Raji (cell line): ENCODE data around the gene PPP1R7.

Source experiments
- POLR2A ChIP-seq: IDR thresholded peaks from 2 replicates; pipeline ENCODE4 v1.6.1; 2011; ENCODE audit warnings: low read depth, low read length, control low read depth; ENCODE audit not compliant: insufficient read depth

Gene PPP1R7

DNA sequence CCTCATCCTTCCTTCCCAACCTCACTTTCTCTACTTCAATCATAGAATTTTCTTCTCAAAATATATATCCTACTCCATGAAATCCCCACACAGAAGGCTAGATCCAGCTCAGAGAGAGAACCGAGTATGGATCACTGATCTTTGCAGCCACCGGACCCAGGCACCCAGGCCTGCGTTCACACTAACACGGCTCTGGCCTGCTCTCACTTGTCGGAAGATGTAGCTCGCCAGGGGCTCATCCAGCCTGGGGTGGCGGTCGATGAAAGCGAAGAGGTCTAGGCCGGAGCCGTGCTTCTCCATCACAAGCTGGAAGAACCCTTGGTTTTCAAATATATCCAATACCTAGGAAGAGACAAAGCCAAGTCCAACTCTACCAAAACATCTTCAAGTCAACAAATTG lies 35.4 kb upstream of the PPP1R7 start:
- no peak for TF ChIP-seq POLR2A

DNA sequence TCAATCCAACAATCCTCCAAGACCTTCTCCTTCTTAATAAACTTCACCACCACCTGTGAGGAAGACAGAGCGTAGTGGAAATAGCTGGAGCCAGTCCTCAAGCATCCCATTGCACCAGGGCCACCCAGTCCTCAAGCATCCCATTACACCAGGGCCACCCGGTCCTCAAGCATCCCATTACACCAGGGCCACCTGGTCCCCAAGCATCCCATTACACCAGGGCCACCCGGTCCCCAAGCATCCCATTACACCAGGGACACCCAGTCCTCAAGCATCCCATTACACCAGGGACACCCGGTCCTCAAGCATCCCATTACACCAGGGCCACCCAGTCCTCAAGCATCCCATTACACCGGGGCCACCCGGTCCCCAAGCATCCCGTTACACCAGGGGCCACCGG lies 34.9 kb upstream of the PPP1R7 start:
- no peak for TF ChIP-seq POLR2A

DNA sequence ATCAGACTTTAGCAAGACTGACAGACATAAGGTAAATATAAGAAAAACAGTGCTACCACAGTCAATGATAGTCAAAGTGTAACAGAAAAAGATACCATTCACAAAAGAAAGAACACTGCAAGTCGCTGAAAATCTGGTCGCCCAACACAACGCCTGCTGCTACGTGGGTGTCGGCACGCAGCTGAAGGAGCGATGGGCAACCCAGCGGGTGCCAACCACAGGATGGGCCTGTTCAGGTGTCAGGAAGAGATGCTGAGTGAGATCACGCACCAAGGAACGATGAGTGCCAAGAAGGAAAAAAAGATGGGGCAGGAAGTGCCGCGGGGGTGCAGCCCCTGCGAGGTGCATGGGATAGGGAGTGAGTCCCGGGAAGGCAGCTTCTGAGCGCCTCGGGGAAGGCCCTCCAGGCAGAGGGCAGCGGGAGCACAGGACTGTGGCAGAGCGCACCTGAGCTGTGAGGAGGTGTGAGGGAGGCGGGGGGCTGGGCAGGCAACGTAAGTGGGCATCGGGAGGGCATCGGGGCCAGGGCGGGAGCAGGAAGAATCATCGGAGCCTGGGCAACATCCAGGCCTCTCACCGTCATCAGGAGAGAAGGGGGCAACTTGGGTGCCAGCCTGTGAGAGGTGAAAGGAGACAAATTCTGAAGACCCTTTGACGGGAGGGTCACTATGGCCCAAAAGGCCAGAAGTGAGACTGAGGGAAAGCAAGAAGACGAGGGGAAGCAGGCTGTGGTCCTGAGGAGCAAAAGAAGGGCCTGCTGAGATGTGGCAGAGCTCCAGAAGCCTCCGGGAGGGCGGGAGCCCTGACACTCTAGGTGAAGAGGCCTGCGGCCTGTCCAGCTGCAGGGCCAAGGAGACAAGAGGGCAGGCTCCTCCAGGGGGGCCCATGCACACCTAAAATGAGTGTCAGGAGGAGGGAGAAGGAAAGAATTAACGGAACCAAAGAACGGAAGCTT lies 33.4 kb upstream of the PPP1R7 start:
- no peak for TF ChIP-seq POLR2A

DNA sequence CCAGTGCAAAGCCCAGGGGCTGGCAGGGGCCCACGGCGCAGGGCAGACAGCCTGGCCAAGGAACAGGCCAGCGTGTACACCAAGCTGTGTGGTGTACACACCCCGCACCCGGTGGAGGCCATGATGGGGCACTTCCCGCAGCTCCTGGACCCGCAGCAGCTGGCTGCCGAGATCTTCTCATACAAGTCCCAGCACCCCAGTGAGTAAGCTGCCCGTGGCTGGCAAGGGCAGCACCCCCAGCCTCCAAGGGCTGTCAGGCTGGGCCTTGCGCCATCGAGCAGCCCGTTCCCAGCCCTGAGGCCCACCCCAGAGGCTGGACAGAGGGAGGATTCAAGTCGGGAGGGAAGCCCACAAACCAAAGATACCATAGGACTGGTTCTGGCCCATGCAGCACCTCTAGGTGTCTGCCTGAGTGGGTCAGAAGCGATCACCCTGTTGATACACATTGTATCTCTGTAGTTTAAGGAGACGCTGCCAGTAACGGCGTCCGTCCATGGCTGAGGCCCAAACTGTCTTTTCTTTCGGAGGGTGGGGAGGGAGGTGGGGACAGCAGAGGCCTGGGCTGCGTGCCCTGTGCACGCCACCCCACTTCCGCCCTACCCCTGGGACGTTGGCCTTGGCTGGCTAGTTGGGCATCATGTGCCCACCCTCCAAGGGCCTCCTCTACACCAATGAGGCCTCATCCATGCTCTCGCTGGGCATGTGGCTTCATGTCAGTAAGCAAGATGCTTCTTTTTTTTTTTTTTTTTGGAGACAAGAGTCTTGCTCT lies 31.3 kb upstream of the PPP1R7 start:
- no peak for TF ChIP-seq POLR2A

DNA sequence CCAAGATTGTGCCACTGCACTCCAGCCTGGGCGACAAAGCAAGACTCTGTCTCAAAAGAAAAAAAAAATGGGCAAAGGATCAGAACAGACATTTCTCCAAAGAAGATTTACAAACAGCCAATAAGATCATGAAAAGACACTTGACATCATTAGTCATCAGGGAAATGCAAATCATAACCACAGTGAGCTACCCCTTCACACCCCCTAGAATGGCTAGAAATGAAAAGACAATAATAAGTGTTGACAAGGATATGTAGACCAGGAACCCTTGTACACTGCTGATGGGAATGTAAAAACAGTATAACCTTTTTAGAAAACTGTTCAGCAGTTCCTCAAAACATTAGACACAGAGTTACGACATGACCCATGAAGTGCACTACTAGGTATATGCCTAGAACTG lies 29.8 kb upstream of the PPP1R7 start:
- no peak for TF ChIP-seq POLR2A

DNA sequence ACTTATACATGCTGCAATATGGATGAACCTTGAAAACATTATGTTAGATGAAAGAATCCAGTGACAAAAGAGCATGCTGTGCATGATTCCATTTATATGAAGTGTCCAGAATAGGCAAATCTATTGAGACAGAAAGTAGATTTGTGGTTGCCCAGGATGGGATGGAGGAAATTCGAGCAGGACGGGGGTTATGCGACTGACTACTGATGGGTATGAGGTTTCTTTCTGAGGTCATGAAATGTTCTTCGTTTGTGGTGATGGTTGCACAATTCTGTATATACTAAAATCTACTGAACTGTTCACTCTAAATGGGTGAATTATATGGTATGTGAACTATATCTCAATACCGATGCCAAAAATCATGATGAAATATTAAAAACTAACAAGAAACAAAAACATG lies 29.3 kb upstream of the PPP1R7 start:
- TF ChIP-seq POLR2A: no peak

DNA sequence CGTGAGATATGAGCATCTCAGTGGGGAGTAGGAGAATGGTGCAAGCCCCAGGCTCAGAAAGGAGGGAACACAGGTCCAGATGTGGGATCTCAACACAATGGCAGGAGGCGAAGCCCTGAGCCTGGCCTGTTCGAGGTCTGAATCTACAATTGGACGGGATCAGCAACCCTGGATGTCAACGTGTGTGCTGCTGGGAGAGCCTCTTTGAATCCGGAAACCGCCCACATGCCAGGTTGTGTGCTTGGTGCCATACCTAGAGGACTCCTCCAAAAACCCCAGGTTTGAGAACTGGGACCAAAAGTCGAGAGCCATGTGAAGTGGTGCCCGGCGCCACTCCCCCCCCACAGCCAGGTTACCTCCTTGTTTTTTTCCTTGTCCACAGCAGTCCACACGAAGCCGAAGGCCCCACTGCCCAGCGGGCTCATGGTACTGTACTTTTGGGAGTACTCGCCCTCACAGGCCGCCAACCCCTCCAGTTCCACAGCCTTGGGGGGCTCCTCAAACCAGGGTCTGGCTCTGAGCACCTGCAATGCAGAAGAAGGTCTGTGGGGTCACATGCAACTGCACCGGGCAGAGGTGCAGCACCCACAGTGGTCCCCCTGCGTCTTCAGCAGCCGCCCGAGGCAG lies 27.8 kb upstream of the PPP1R7 start:
- TF ChIP-seq POLR2A: no peak

DNA sequence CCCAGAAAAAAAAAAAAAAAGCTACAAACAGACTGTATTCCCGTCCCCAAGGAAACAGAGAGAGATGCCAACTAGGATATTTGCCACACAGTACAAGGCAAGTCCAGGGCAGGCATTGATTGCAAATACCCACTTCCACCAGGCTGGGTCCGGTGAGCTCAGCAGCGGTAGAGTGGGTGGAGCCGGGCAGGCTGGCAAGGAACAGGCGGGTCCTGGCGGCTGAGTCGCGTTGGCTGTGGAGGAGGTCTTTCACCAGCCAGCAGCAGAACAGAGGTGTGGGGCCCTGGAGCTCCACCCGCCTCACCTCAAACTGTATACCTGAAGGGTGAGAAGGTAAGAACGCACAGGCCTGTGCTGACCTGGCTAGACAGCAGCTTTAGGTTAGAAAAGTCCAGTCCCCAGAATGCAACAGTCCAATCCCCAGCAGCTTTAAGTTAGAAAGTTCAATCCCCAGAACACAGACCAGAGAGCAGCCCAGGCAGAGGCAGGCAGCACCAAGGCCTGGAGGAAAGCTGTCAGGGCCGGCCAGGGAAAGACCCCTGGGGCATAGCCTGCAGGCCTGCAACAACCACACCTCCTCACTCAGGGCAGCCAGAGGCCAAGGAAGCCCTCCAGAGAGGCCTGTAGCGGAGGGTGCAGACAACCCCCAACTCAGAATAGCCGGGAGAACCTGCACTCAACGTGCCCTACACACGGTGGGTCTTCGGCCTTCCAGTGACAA lies 26.3 kb upstream of the PPP1R7 start:
- no peak for TF ChIP-seq POLR2A

DNA sequence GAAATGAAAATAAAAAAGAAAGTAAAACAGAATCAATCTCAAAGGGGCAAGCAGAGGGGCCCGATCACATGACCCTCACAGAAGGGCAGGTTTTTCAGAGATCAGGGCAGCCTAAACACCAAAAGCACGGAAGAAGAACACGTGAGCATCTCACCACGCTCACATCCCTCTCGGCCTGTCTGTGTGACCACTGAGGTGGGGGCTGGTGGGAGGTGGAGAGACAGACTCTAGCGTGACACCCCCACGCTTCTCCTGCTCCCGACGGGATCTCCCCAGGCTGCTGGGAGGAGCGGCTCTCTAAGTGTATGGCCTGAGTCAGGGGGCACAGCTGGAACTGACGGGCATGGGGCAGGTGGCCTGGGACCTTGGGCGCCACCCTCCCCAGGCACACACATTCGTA lies 24.6 kb upstream of the PPP1R7 start:
- no peak for TF ChIP-seq POLR2A

DNA sequence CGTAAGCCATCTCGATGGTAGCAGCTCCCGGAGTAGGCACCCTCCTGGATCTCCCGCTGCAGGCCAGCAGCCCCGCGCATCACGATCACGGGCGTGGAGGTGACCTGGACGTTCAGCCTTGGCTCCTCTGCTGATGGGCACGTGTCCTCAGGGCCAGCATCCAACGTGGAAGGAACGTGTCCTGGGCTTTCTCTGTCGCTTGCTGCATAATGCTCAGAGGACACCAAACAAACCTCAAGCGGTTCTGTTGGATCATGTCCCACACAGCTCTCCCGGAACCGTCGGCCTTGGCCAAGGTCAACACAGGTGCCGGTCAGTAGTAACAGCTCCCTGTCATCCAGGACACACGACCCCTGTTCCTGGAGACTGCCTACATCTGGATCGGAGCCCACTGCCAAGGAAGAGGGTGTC lies 24.1 kb upstream of the PPP1R7 start:
- no peak for TF ChIP-seq POLR2A

DNA sequence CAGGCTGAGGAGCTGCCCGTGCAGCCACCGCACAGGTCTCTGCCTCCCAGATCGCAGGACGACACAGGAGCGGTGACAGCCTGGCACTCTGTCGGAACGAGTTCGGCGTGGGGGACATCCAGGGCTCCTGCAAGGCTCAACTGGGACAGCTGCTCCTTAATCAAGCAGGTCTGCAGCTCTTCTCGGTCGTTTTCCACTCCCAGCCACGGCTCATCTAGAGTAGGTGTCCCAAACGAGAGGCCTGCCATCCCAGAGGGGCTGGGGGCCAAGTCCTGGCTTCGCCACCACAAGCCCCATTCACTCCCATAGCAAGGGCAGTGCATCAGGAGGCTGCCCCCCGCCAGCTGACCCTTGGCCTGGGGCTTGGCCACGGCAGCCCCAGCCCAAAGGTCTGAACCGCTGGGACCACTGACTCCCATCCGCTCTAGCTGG lies 23.5 kb upstream of the PPP1R7 start:
- no peak for TF ChIP-seq POLR2A

DNA sequence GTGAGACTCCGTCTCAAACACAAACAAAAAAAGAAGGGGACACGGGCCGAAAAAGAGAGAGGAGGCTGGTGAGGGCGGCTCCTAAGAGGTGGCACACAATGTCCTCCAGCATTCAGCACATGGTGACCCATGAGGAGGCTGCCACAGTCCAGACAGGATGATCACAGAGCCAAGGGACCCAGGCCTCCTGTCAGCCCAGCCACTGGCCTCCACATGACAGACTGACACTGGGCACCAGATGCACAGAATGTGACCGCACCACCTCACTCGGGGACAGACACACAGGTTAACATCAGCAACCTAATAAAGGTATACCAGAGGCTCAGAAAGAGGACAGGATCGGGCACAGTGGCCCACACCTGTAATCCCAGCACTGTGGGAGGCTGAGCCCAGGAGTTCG lies 22.0 kb upstream of the PPP1R7 start:
- no peak for TF ChIP-seq POLR2A

DNA sequence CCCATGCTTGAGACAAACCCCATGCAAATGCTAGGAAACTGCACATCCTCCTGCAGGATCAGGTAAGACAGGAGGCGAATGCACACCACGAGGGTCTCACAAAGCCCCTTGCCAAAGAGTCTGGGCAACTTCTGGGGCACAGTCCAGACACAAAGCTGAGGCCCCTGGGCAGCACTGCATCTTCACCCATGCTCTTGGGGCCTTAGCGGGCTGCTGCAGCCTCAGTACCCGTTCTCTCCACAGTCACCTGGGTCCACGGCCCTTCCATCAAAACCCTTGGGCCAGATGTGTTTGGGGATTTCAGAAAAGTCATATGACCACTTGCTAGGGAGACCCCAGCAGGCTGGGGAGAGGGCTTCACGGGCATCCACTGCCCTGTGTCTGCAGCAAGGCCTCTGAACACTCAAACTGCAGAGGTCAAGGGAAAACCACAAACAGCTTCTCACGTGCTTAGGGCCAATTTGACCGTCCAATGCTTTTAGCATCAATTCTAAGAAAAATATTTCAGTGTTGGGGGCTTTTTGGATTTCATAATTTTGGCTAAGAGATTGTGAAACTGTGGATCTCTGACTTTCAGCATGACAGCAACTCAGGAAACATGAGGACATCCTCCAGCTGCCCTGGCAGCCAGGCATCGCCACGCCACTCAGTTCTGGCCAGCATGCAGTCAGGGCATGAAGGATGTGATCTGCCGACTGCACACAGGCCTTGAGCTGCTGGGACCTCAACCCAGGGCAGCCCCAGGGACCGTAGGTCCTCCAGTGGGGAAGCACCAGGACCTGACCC lies 21.0 kb upstream of the PPP1R7 start:
- no peak for TF ChIP-seq POLR2A

DNA sequence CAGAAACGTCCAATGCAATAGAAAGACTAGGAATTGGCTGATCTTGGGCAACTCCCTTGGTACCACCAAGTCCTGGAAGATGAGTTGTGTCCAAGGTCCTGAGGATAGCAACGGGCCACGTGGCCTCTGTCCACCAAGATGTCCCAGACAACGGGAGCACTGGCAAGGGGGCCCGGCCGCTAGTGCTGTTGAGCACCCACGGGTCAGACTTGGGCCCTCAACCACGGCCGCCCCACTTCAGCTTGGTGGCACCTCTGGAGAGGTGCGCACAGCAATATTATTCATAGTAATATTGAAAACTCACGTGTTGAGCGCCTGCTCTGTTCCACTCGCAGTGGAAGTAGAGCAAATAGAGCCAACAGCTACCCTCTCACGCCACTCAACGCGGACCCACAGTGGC lies 20.0 kb upstream of the PPP1R7 start:
- no peak for TF ChIP-seq POLR2A
